Measurements from ENCODE around the gene PPCS.

Gene PPCS

DNA sequence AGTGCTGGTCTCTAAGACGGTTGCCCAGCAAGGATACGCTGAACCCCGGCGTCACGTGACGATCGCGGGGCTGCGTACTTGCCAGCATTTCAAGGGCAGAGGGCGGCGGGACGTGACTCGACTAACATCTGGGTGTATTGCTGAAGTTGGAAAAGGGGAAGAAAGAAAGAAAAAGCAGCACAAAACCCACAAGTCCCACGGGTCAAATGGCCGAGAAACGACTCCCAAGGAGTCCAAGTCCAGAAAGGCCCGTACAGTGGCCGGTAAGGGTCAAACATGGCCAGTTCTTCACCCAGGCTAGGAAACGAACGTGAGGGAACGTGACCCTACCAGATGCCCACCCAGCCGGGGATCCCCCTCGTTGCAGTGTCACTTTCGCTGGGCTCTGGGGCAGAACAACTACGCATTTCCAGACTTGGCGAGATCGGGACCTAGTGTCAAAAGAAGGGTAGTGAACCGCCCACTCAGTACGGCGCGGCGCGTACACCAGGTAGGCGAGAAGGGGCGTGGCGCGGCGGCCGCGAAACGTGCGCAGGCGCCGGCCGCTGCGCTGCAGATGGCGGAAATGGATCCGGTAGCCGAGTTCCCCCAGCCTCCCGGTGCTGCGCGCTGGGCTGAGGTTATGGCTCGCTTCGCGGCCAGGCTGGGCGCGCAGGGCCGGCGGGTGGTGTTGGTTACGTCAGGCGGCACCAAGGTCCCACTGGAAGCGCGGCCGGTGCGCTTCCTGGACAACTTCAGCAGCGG is at the start of gene PPCS, which contains the start of gene ZMYND12:
PPCS (plus strand) TSS at position 534 of the 744 bp plus-strand sequence; CDS start at position 557, 23 bp downstream.
ZMYND12 (minus strand) TSS at position 13 of the 744 bp plus-strand sequence. CDS start 25 bp downstream, outside the sequence.
- peak; percentile 87 to 90 for DNase-seq (ENCODE audit: low read depth in 2 of 2)

- DNase-seq (ENCODE audit: low read depth in 2 of 2) = no peak
Observed at GRCh38 chr1:42414551-42415496, 41.5 kb upstream of the PPCS start.

- DNase-seq (ENCODE audit: low read depth in 2 of 2) = no peak
Observed at GRCh38 chr1:42417166-42417565, 39.2 kb upstream of the PPCS start.

DNA sequence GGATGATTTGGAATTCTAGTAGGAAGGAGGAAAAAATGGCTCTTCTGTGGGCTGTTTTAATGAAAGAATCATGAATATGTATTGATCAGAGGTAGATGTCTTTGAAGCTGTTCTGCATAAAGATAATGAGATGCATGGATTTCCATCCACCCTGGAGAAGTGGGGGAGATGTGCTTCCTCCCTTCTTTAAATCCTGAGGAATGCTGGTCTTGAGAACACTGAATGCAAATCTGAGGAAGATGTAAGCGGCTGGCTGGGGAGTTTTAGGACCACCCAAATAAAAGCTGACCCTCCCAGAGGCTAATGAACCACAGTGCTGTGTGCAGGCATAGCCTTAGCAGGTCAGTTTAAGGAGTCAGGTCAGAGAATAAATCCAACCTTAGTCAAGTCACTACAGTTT is 37.8 kb upstream of the PPCS start:
- no peak for DNase-seq (ENCODE audit: low read depth in 2 of 2)

- no peak for DNase-seq (ENCODE audit: low read depth in 2 of 2)
Observed at GRCh38 chr1:42419126-42419821, 37.1 kb upstream of the PPCS start.

DNA sequence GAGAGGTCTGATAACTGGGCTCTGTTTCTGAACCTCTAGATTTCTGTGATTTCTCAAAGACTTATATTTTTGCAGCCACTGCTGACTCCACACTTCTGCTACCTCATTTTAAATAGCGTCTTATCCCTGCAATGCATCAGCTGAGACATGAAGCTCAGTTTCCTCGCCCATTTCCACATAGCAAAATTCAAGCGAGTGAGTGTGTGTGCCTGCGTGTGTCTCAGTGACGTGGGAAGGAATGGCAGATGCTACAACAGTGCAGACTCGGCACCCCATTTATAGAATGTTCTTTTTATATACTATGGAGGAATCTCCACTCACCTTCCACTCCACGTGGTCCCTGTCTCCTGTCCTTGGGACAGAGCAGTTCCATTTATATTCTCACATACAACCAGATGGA is 36.2 kb upstream of the PPCS start:
- no peak for DNase-seq (ENCODE audit: low read depth in 2 of 2)

- no peak for DNase-seq (ENCODE audit: low read depth in 2 of 2)
Observed at GRCh38 chr1:42420911-42421585, 35.3 kb upstream of the PPCS start.

GRCh38 chr1:42422737-42423136 is 33.6 kb upstream of the PPCS start:
- no peak for DNase-seq (ENCODE audit: low read depth in 2 of 2)

DNA sequence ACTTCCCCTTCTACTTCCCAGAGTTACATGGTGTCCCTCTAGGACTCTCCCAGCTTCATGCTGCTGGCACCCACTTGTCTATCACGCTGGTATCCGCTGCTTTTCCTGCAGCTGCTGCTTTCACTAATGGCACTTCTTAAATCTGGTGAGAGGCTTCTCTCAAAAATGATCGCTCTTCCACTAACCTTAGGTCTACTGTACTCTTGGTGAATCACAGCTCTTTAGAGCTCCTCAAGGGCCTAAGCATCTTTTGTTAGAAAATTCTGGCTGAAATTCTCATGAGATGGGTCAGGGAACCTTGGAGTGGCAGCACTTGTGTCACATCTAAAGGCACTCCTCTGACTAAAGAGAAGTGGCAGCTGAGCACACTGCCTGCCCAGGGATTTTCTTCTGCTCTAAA is 32.7 kb upstream of the PPCS start:
- no peak for DNase-seq (ENCODE audit: low read depth in 2 of 2)

- DNase-seq (ENCODE audit: low read depth in 2 of 2) = no peak
Observed at GRCh38 chr1:42424201-42424600, 32.1 kb upstream of the PPCS start.

- DNase-seq (ENCODE audit: low read depth in 2 of 2) = no peak
Observed at GRCh38 chr1:42427240-42427639, 29.1 kb upstream of the PPCS start.

- no peak for DNase-seq (ENCODE audit: low read depth in 2 of 2)
Observed at GRCh38 chr1:42429603-42430002, 26.7 kb upstream of the PPCS start.

DNA sequence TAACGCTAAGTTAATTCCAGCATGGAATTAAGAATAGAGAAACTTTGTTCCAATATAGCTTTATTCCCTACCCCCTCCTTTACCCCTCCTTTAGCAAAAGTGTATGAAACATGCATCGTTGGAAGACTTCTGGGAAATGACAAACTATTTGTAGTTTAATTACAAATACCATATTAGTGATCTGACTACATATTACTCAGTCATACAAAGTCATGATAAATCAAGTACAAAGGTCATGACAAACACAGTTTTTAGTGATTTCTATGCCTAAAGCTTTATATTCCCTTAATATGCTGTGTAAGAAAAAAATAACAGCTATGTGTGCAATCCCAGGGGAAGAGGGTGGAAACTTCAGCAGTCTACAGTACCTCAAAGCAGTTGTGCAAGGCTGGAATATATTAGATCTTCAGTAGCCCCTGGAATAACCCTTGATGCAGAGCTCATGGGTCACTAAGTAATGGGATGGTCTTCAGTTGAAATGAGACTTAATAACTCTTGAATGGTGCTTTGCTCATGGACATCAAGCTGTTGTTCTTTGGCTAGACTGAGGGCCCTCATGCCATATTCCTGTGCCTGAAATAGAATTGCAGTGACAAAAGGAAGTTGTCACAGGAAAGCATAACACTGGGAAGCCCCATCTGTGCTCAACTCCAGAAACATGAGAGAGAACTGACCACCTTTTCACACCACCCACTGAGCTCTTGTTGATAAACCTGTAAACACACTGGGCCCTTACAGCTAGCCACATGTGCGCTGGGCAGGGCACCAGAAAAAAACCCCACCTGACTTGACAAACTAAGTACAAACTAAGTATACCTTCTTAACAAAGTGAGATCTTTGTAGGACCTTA is 25.8 kb upstream of the PPCS start:
- DNase-seq (ENCODE audit: low read depth in 2 of 2) = no peak

DNA sequence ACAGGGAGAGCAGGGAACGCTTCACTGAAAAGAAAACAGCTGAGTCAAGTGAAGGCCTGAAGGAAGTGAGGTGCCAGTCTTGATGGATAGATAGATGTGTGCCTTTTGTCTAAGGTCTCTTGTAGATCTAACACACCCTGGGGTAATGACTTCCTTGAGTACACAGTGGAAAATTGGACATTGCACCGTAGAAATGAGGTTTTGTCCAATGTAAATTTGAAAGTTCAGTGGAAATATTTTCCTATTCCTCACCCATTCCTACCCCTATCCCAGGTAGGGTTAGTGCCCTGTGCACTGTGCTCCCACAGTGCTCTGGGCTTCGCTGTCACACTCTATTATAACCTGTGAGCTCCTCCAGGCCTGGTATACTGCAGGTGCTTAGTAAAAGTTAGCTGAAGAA is 24.8 kb upstream of the PPCS start:
- no peak for DNase-seq (ENCODE audit: low read depth in 2 of 2)

GRCh38 chr1:42432714-42433113 is 23.6 kb upstream of the PPCS start:
- no peak for DNase-seq (ENCODE audit: low read depth in 2 of 2)

GRCh38 chr1:42433369-42433768 is 23.0 kb upstream of the PPCS start:
- no peak for DNase-seq (ENCODE audit: low read depth in 2 of 2)

- no peak for DNase-seq (ENCODE audit: low read depth in 2 of 2)
Observed at GRCh38 chr1:42434340-42434739, 22.0 kb upstream of the PPCS start.

DNA sequence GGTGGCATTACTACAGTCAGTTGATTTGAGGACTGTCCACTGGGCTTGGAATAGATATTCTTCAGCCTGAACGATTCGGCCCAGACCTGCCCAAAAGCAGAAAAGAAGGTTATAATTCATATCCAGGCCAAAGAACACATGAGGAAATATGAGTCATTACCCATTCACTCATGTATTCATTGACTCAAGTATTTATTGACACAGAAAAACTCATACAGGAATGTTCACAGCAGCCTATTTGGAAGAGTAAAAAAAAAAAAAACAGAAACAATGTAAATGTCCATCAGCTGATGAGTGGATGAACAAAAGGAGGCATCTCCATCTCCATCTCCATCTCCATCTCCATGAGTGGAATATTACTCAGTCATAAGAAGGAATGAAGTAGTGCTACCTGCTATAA is 16.4 kb upstream of the PPCS start:
- no peak for DNase-seq (ENCODE audit: low read depth in 2 of 2)

DNA sequence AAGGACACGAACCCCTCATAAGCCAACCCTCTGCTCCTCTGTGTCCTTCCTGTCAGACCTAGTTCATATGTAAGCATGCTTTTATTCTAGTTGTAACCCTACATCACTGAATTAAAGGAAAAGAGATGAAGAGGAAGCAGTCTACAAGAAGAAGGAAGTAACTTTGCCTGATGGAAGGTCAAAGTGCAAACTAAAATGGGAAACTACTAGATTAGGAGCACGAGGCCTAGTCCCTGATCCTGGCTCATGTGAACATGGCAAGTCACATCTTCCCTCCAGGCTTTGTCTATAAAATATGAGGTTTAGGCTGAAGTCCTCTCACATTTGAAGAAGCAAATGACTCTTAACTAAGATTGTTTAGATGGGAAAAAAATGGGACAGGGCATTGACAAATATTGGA is 13.7 kb upstream of the PPCS start:
- DNase-seq (ENCODE audit: low read depth in 2 of 2) = no peak

- no peak for DNase-seq (ENCODE audit: low read depth in 2 of 2)
Observed at GRCh38 chr1:42449256-42449655, 7.1 kb upstream of the PPCS start.

- DNase-seq (ENCODE audit: low read depth in 2 of 2) = no peak
Observed at GRCh38 chr1:42450061-42450460, 6.3 kb upstream of the PPCS start.

Measured in stimulated activated CD8-positive, alpha-beta memory T cell treated with anti-CD3 and anti-CD28 coated beads, Interleukin-7, amount 100 ng/mL, for 4 hours (primary cell).